K562 treated with DMSO at 1 percent for 24 hours (cell line): ENCODE data around the gene TTC21A. TPM values are rescaled to one million over a fixed set of nuclear protein-coding genes. Genes with fewer than 3 reads are reported as not detected.

Source experiments
- total RNA-seq: library from RNA; unstranded; fragments of 300-600 nt; gene quantifications from 2 replicates; pipeline ENCODE4 v1.2.3, GENCODE V29; 2022; ENCODE audit warnings: low read depth; ENCODE audit not compliant: insufficient read depth

The TTC21A gene, protein sequence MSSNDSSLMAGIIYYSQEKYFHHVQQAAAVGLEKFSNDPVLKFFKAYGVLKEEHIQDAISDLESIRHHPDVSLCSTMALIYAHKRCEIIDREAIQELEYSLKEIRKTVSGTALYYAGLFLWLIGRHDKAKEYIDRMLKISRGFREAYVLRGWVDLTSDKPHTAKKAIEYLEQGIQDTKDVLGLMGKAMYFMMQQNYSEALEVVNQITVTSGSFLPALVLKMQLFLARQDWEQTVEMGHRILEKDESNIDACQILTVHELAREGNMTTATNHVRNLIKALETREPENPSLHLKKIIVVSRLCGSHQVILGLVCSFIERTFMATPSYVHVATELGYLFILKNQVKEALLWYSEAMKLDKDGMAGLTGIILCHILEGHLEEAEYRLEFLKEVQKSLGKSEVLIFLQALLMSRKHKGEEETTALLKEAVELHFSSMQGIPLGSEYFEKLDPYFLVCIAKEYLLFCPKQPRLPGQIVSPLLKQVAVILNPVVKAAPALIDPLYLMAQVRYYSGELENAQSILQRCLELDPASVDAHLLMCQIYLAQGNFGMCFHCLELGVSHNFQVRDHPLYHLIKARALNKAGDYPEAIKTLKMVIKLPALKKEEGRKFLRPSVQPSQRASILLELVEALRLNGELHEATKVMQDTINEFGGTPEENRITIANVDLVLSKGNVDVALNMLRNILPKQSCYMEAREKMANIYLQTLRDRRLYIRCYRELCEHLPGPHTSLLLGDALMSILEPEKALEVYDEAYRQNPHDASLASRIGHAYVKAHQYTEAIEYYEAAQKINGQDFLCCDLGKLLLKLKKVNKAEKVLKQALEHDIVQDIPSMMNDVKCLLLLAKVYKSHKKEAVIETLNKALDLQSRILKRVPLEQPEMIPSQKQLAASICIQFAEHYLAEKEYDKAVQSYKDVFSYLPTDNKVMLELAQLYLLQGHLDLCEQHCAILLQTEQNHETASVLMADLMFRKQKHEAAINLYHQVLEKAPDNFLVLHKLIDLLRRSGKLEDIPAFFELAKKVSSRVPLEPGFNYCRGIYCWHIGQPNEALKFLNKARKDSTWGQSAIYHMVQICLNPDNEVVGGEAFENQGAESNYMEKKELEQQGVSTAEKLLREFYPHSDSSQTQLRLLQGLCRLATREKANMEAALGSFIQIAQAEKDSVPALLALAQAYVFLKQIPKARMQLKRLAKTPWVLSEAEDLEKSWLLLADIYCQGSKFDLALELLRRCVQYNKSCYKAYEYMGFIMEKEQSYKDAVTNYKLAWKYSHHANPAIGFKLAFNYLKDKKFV (N-terminal part only)
- total RNA-seq, result 1.4 and 2.2 TPM in 2 replicates

DNA sequence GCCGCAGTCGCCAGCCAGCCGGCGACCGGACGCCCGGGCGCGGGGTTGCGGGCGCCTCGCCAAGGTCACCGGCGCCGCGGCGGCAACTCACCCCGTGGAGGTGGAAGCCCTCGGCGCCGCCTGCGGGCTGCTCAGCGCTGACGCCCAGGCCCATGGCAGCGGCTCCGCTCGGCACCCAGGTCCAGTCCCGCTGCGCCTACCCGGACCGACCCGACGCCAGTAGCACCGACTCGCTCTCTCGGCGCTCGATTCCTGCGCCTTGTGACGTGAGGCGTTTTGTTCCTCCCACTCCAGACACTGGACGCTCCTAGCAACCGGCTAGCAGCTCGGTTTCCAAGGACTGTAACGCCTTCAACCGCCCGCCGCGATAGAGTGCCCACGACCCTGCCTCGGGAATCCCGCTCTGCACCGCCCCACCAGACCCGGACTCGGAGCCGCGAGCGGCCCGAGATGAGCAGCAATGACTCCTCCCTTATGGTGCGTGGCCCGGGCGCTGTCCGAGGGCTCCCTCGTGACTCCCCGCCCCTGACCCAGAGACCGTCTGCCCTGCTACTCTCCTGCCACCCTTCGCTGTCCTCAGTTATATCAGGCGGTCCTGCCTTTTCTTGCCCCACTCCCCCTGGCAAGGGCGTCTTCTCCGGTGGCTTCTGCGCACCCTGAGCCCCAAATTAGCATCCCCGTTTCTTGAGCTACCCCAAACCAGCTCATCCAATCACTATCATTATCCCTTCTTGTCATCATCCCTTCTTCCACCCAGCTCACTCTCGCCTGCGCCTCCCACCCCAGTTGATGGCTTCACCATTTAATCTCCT, at the start of gene TTC21A, which contains the start of gene GORASP1:
Gene TTC21A, plus strand, starts transcription at position 293 of the 812 bp plus-strand sequence. Its CDS starts 158 bp downstream, at position 451.
Gene GORASP1, minus strand, starts transcription at position 240 of the 812 bp plus-strand sequence. Its CDS starts 86 bp downstream, at position 154.

Other genes with a start within 250 kb of the TTC21A start
- 0.06 TPM in 1 of 2 replicates, not detected in the other for gene SCN11A, start 55.7 kb upstream of the TTC21A start, total RNA-seq
- 19.5 and 23.7 TPM in 2 replicates for gene WDR48, start 55.7 kb upstream of the TTC21A start, total RNA-seq
- gene GORASP1, start 53 bp upstream of the TTC21A start, total RNA-seq, result 56.3 and 68.4 TPM in 2 replicates
- gene CSRNP1, start 45.9 kb downstream of the TTC21A start, total RNA-seq, result 42.5 and 42.8 TPM in 2 replicates
- gene XIRP1, start 84.9 kb downstream of the TTC21A start, total RNA-seq, result not detected in 2 replicates
- gene CX3CR1, start 172.4 kb downstream of the TTC21A start, total RNA-seq, result not detected in 2 replicates
- gene CCR8, start 222.0 kb downstream of the TTC21A start, total RNA-seq, result not detected in 2 replicates